Gastroesophageal sphincter (tissue), 4 donors: ENCODE data around the gene HNRNPDL. TPM values are rescaled to one million over a fixed set of nuclear protein-coding genes. Genes with fewer than 3 reads are reported as not detected.

Experiments used
- ATAC-seq: fragments of 150-250 bp; one replicate; pipeline ENCODE4 v1.9.1; 2016; ENCODE audit warnings: mild to moderate bottlenecking, moderate library complexity
- H3K27ac ChIP-seq, 4 donors: fragments of 200-600 bp; sonication (generic) in 3 of 4; 1 replicate in 3 of 4; 2 replicates in 1 of 4; pipeline ENCODE4 v1.5.1; 2016 to 2019
- H3K27me3 ChIP-seq: fragments of 200-600 bp; sonication (generic); one replicate; pipeline ENCODE4 v1.5.1; 2019
- H3K36me3 ChIP-seq, 2 donors: fragments of 200-600 bp; sonication (generic); one replicate each; pipeline ENCODE4 v1.5.1; 2019; ENCODE audit warnings: control low read depth in 1 of 2
- H3K4me1 ChIP-seq, 3 donors: fragments of 200-600 bp; sonication (generic); 1 replicate in 2 of 3; 2 replicates in 1 of 3; pipeline ENCODE4 v1.5.1; 2016 to 2019; ENCODE audit warnings: control low read depth in 2 of 3
- H3K4me3 ChIP-seq, 2 donors: fragments of 200-600 bp; sonication (generic); one replicate each; pipeline ENCODE4 v1.5.1; 2019; ENCODE audit warnings: mild to moderate bottlenecking in 1 of 2, moderate library complexity in 1 of 2
- H3K9me3 ChIP-seq, 3 donors: fragments of 200-600 bp; sonication (generic); one replicate each; pipeline ENCODE4 v1.5.1; 2017 to 2019; ENCODE audit warnings: control low read depth in 2 of 3
- CTCF ChIP-seq, 4 experiments: fragments of 200-600 bp in 2 of 4; fragments of 450-650 bp in 2 of 4; sonication (generic) in 1 of 4; IDR thresholded peaks; one replicate each; pipeline ENCODE4 v1.5.1; 2017 to 2019; ENCODE audit warnings: antibody characterized with exemption in 4 of 4, mild to moderate bottlenecking in 2 of 4, moderate library complexity in 2 of 4
- EP300 ChIP-seq: sonication (generic); formaldehyde crosslinking; IDR thresholded peaks from one replicate; pipeline ENCODE4 v1.6.1; 2017; ENCODE audit warnings: antibody characterized with exemption, mild to moderate bottlenecking
- POLR2A ChIP-seq, 2 donors: fragments of 450-650 bp; IDR thresholded peaks; one replicate each; pipeline ENCODE4 v1.6.1; 2017; ENCODE audit warnings: antibody characterized with exemption in 2 of 2, mild to moderate bottlenecking in 2 of 2, moderate library complexity in 1 of 2
- POLR2AphosphoS5 ChIP-seq: sonication (generic); formaldehyde crosslinking; IDR thresholded peaks from one replicate; pipeline ENCODE4 v1.6.1; 2017; ENCODE audit warnings: antibody characterized with exemption
- WGBS, 2 donors: methylation state at CpG; one replicate each; pipeline ENCODE4 v1.1.5; 2018; ENCODE audit warnings: low coverage in 1 of 2; 5-methylcytosine and 5-hydroxymethylcytosine counted together
- total RNA-seq, 4 donors: library from RNA; depleted of rRNA; stranded (reverse); fragments of >200 nt; gene quantifications; one replicate each; pipeline ENCODE4 v1.1.0, GENCODE V29; 2016

HNRNPDL gene
- total RNA-seq, 4 donors from 2014 or later = 140 to 226 (median 195) TPM

GRCh38 chr4:82429728-82430192 lies 502 bp downstream of the HNRNPDL start:
- ATAC-seq = peak; percentile 2
- Histone ChIP-seq H3K27ac (peak overlapping the region; percentile 82 to 99 (median 94)), H3K9me3 (no peaks in the 10 kb centered on the region), H3K4me3 (peak overlapping the region; percentile 55 to 85), H3K4me1 (peaks cover 3 to 55% (median 17%) of the 10 kb centered on the region in 3 donors), H3K36me3 (peaks cover 0 to 27% of the 10 kb centered on the region in 2 donors), H3K27me3 (no peaks in the 10 kb centered on the region)
- no peak for TF ChIP-seq CTCF (IDR thresholded peaks at IDR 0.05)
- TF ChIP-seq POLR2AphosphoS5 = no peak
- TF ChIP-seq POLR2A (IDR thresholded peaks at IDR 0.05) = no peak
- TF ChIP-seq EP300 = no peak
- WGBS, 2 donors = 0% methylated on average over 9 of the region's 58 CpGs; no CpG with 5 or more reads in 1 of the 2 donors

GRCh38 chr4:82428969-82429727 lies 1.1 kb downstream of the HNRNPDL start:
- Histone ChIP-seq H3K27ac (peak overlapping the region; percentile 82 to 99 (median 94)), H3K4me3 (peak overlapping the region; percentile 55 to 85), H3K36me3 (peaks cover 3 to 31% of the 10 kb centered on the region in 2 donors), H3K4me1 (peaks cover 3 to 58% (median 17%) of the 10 kb centered on the region in 3 donors), H3K27me3 (no peaks in the 10 kb centered on the region), H3K9me3 (no peaks in the 10 kb centered on the region)
- TF ChIP-seq POLR2A (IDR thresholded peaks at IDR 0.05) (peak; percentile 78 to 90), EP300 (no peak), POLR2AphosphoS5 (peak; percentile 87), CTCF (IDR thresholded peaks at IDR 0.05) (peak; percentile 90 to 98 (median 96))
- WGBS, 2 donors = 0% methylated on average over 7 to 9 of the region's 83 CpGs
- peak; percentile 84 for ATAC-seq

DNA sequence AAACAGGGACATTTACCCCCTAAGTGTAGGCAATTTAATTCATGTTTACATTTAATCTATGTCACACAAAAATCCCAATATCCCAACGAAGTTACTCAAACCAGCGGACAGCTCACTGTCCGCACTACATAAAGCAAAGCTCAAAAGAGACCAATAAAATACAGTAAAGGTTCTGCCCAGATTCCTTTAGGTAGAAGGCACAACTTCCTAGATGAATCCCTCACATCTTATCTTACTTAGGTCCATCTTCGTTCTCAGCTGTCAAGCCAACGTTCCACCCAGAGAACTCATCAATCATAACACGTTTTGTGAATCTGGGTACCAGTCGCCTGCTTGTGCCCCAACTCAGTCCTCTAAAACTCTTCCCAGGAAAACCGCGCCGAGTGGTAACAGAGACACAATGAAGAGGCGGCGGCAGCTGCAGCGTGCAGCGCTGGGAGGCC lies 1.7 kb downstream of the HNRNPDL start:
- 0% methylated on average over 3 to 14 of the region's 14 CpGs for WGBS, 2 donors
- TF ChIP-seq CTCF (IDR thresholded peaks at IDR 0.05) = no peak
- no peak for TF ChIP-seq EP300
- no peak for TF ChIP-seq POLR2AphosphoS5
- TF ChIP-seq POLR2A (IDR thresholded peaks at IDR 0.05) = no peak
- H3K36me3 ChIP-seq = peaks cover 7 to 37% of the 10 kb centered on the region in 2 donors
- no peaks in the 10 kb centered on the region for H3K9me3 ChIP-seq
- H3K4me1 ChIP-seq = peaks cover 3 to 64% (median 17%) of the 10 kb centered on the region in 3 donors
- peak overlapping the region; percentile 66 to 99 (median 94) for H3K27ac ChIP-seq
- H3K27me3 ChIP-seq = no peaks in the 10 kb centered on the region
- H3K4me3 ChIP-seq = peak overlapping the region; percentile 55 to 85
- ATAC-seq = no peak

- no peak overlapping the region for H3K4me3 ChIP-seq
- peaks cover 7 to 55% of the 10 kb centered on the region in 2 donors for H3K36me3 ChIP-seq
- H3K9me3 ChIP-seq = no peaks in the 10 kb centered on the region
- TF ChIP-seq POLR2AphosphoS5 = no peak
- no peak for TF ChIP-seq EP300
- no peak for ATAC-seq
- peaks cover 3 to 47% (median 17%) of the 10 kb centered on the region in 3 donors for H3K4me1 ChIP-seq
- H3K27ac ChIP-seq = no peak overlapping the region
- 55 to 75% methylated on average over 7 to 8 of the region's 10 CpGs for WGBS, 2 donors
- H3K27me3 ChIP-seq = no peaks in the 10 kb centered on the region
These were observed 4.8 kb downstream of the HNRNPDL start for GRCh38 chr4:82425478-82425877.

DNA sequence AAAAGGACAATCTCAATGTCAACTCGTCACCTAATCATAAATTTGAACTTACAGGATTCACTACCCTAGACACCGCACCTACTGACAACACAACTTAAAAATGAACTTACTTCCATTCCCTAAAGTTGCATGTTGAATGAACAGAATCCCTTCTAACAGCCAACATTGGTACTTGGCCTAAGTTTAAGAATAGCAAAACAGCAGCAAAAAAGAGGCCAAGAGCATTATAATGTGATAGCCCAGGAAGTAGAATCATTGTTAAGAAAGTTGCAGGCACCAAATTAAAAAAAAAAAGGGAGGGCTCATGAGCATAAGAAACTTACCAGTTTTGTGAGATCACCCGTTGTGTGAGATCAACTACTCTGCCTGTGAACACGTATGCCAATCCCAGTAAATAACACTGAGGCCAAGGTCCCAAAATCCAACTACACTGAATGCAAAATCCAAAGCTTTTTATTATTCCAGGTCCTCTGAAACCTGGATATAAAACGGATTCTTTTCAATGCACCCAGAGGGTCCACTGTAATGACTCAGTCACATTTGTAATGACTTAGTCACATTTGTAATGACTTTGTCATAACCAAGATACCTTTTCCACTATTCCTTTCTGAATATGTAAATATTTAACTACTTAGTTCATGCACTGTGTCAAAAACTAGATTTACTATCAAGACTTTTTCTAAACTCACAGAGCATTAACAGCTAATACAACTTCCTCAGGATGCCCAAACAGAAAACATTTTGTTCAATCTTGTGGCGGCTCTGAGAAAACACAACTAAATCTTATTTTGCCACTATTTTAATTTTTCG lies 6.8 kb downstream of the HNRNPDL start:
- Histone ChIP-seq H3K27me3 (no peaks in the 10 kb centered on the region), H3K27ac (no peak overlapping the region), H3K4me1 (peaks cover 3 to 47% (median 17%) of the 10 kb centered on the region in 3 donors), H3K9me3 (no peaks in the 10 kb centered on the region), H3K36me3 (peaks cover 7 to 55% of the 10 kb centered on the region in 2 donors), H3K4me3 (no peak overlapping the region)
- TF ChIP-seq EP300 (no peak), POLR2AphosphoS5 (peak; percentile 5)
- ATAC-seq = no peak
- WGBS, 2 donors = 62 to 67% methylated on average over 7 of the region's 7 CpGs
